NCI-H446 treated with DMSO at 0.1 percent for 48 hours (cell line): ENCODE data around the gene KIF24.
"Not testable (repeated sequence)": the region's sequence is repeated elsewhere in the genome, so short reads cannot be mapped to it uniquely, and the experiment has no call there.

Experiments used
- DNase-seq: peaks from one replicate; lab custom pipeline; 2025; lab: John Stamatoyannopoulos, UW

KIF24 gene

DNA sequence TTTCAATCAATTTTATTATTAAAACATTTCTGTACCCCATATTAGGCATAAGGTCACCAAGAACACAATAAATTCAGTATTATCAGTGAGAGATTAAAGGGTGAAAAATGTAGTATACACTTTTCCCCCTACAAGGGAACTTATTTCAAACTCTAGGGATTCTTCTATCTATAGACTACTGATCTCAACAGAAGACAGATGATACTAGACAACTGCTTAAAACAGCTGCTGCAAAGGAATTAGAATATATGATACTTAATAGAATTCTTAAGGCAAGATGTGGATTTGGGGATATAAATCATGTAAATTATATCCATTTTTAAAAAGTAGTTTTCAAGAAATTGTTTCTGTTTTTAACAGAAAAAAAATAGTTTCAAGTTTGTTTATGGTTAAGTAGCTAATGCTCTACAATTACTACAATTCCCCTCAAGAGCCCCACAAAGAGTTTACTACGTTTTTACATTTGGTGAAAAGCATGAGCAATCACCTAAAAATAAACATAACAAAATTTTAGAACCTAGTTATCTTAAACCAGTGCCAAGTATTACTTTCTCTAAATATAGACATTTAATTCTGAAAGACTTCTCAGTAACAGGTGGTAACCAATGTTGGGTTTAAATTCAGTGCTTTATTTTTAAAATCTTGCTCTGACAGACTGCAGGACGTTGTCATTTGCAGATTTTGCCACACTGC is 6.0 kb downstream of the KIF24 start:
- no peak for DNase-seq

DNA sequence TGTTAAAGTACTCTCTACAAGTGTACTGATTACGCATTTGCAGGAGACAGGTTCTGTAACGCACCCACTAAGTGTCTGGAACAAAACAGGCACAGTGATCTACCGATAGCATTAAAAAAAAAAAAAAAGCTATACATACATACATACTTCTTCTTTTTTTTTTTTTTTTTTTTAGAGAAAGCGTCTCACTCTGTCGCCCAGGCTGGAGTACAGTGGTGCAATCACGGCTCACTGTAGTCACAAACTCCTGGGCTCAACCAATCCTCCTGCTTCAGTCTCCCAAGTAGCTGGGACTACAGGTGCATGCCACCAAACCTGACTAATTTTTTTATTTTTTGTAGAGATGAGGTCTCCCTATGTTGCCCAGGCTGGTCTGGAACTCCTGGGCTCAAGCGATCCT is 7.6 kb downstream of the KIF24 start:
- DNase-seq: no peak

GRCh38 chr9:34318163-34318790 is 10.8 kb downstream of the KIF24 start:
- no peak for DNase-seq

- DNase-seq: no peak
Observed at GRCh38 chr9:34317436-34317835, 11.6 kb downstream of the KIF24 start.

DNA sequence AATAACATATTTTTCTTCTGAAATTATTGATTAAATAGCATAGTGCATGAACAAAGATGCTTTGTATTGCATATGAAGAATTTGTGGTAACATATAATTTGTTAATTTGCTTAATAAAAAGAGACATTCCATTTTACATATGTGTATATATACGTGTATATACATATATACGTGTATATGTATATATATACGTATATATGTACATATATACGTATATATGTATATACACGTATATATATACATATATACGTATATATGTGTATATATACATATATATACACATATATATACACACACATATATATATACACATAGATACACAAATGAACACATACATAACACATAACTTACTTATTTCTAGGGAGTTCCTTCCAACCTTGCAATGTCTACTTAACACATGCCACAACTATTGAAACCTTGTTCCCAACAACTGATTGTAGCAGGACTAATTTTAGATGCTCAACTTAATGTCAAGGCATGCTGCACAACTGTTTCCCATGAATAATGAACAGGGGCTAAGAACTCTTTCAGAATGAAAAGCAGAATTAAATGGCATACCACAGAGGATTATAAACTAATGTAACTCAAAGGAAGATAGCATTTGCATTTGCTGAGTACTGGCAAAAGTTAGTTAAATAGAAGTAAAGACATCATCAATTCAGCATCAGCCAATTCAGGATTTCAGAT is 17.4 kb downstream of the KIF24 start:
- DNase-seq: no peak

DNA sequence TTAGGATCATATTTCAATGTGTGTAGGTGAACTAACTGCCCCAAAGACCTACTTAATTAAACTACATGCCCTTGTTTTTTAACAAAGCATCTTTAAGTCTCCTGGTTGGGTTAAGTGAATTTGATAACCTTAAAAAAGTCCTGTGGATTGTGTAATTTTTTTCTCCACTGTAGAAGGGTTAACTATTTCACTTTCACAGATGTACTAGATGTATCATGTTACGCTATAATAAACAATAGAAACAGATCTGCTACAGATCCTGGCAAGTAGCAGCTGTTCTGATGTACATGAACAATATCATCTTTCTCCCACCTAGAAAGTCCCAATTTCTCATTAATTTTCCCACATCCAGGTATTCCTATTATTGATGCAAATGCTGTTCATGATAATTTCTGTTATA is 18.9 kb downstream of the KIF24 start:
- no peak for DNase-seq

GRCh38 chr9:34308316-34308715 is 20.8 kb downstream of the KIF24 start:
- DNase-seq: not testable (repeated sequence)

DNA sequence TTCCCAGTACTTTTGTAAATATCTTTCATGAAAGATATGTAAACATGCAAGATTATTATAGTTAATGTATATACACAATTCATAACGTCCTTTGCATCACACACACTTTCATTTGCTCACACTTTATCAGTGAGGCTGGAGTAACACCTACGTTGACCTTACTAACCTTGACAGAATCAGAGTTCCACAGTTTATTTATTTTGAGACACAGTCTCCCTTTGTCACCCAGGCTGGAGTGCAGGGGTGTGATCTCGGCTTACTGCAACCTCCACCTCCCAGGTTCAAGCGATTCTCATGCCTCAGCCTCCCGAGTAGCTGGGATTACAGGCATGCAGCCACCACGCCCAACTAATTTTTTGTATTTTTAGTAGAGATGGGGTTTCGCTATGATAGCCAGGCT is 28.0 kb downstream of the KIF24 start:
- DNase-seq: not testable (repeated sequence)

GRCh38 chr9:34292552-34292951 is 36.5 kb downstream of the KIF24 start:
- no peak for DNase-seq

DNA sequence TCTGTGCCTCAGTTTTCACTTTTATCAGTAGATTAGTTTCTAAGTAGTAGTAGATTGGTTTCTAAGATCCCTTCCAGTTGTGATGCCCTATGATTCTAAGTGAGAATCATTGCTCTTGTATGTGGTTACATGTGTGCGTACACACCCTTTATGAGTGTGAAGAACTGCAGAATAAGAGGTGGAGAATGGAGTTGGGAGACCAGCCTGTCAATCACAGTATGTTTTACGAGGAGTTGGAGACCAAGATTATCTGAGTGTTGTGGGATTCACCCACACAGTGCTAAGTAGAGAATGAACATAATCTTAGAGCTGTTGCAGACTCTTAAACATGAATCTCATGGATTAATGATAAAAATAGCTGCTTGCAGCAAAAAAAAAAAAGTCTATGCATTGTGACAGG is 37.6 kb downstream of the KIF24 start:
- DNase-seq: no peak

DNA sequence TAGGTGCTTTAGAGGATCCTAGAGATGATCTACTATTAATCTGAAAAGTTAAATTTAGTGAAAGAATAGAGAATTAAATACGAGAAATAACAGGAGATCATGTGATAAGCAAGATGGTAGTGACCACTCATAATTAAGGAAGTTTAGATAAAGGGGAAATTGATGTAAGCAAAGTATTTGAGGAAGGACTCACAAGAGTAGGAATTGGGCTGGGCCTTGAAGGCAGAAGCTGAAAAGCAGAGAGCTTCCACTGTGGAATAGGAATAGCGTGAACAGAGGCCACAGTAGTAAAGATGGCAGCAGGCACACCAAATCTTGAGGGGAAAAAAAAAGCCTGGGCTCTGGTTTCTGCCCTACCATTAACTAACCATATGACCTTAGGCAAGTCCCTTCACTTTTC is 38.0 kb downstream of the KIF24 start:
- no peak for DNase-seq

GRCh38 chr9:34289159-34289558 is 39.9 kb downstream of the KIF24 start:
- DNase-seq: no peak

GRCh38 chr9:34282096-34282495 is 47.0 kb downstream of the KIF24 start:
- DNase-seq: no peak

GRCh38 chr9:34279411-34279810 is 49.7 kb downstream of the KIF24 start:
- no peak for DNase-seq
